Vagina (tissue), 2 donors: Measurements from ENCODE around the gene RPS6KA2. TPM values are rescaled to one million over a fixed set of nuclear protein-coding genes. Genes with fewer than 3 reads are reported as not detected.
"Not testable (repeated sequence)": the region's sequence is repeated elsewhere in the genome, so short reads cannot be mapped to it uniquely, and the experiment has no call there.

Experiments
- DNase-seq, 2 donors: peaks; one replicate each; pipeline ENCODE4 v3.0.0-alpha.2; 2017; ENCODE audit errors: extremely low spot score in 2 of 2
- H3K27ac ChIP-seq: fragments of 200-600 bp; sonication (generic); one replicate; pipeline ENCODE4 v1.5.1; 2019
- H3K27me3 ChIP-seq: fragments of 200-600 bp; sonication (generic); one replicate; pipeline ENCODE4 v1.5.1; 2019
- H3K36me3 ChIP-seq, 2 donors: fragments of 200-600 bp; sonication (generic); one replicate each; pipeline ENCODE4 v1.5.1; 2017 to 2019
- H3K4me1 ChIP-seq: fragments of 200-600 bp; sonication (generic); one replicate; pipeline ENCODE4 v1.5.1; 2019
- H3K4me3 ChIP-seq, 2 donors: fragments of 200-600 bp; sonication (generic); 1 replicate in 1 of 2; 2 replicates in 1 of 2; pipeline ENCODE4 v1.5.1; 2016 to 2019
- H3K9me3 ChIP-seq: fragments of 200-600 bp; sonication (generic); one replicate; pipeline ENCODE4 v1.5.1; 2019
- CTCF ChIP-seq, 3 experiments: fragments of 450-650 bp in 2 of 3; fragments of 200-600 bp in 1 of 3; sonication (generic) in 1 of 3; IDR thresholded peaks; one replicate each; pipeline ENCODE4 v1.5.1; 2017 to 2019; ENCODE audit warnings: antibody characterized with exemption in 3 of 3, mild to moderate bottlenecking in 2 of 3, moderate library complexity in 2 of 3
- POLR2A ChIP-seq, 2 donors: fragments of 450-650 bp; IDR thresholded peaks; one replicate each; pipeline ENCODE4 v1.6.1; 2017; ENCODE audit warnings: antibody characterized with exemption in 2 of 2, mild to moderate bottlenecking in 2 of 2, moderate library complexity in 2 of 2
- POLR2AphosphoS5 ChIP-seq, 2 donors: sonication (generic); formaldehyde crosslinking; IDR thresholded peaks; one replicate each; pipeline ENCODE4 v1.9.0; 2017; ENCODE audit warnings: antibody characterized with exemption in 2 of 2, mild to moderate bottlenecking in 2 of 2, low read depth in 1 of 2; ENCODE audit not compliant: insufficient read depth in 1 of 2
- intact Hi-C: fragments of 100-400 bp; cut with DNase I; formaldehyde crosslinking; loops from one replicate; pipeline ENCODE4 v1.15.1; 2023
- total RNA-seq: library from RNA; depleted of rRNA; stranded (reverse); fragments of >200 nt; gene quantifications from one replicate; pipeline ENCODE4 v1.2.3, GENCODE V29; 2016

Gene RPS6KA2
- total RNA-seq, 1 donor from 2014 or later: 65.1 TPM

GRCh38 chr6:166400649-166401250 lies 226.3 kb downstream of the RPS6KA2 start:
- DNase-seq, H3K9me3 ChIP-seq: not testable (repeated sequence)
- intact Hi-C loops: loop anchor here (5.0 kb wide), 1 partner anchor 123 kb away; no protein-coding TSS in a partner anchor

GRCh38 chr6:166400181-166400580 lies 226.9 kb downstream of the RPS6KA2 start:
- Histone ChIP-seq H3K4me1 (no peaks in the 10 kb centered on the region), H3K27ac (no peak overlapping the region), H3K9me3 (no peaks in the 10 kb centered on the region), H3K4me3 (no peak overlapping the region), H3K36me3 (no peaks in the 10 kb centered on the region), H3K27me3 (no peaks in the 10 kb centered on the region)
- TF ChIP-seq POLR2AphosphoS5 (IDR thresholded peaks at IDR 0.05; ENCODE audit: insufficient read depth in 1 of 2, low read depth in 1 of 2): no peak
- no peak for TF ChIP-seq CTCF (IDR thresholded peaks at IDR 0.05)
- intact Hi-C loops: loop anchor here (5.0 kb wide), 1 partner anchor 123 kb away; no protein-coding TSS in a partner anchor
- no peak for DNase-seq

More at GRCh38 chr6:166400649-166401250, 226.3 kb downstream of the RPS6KA2 start:
- H3K27ac ChIP-seq, H3K36me3 ChIP-seq, H3K4me1 ChIP-seq, H3K4me3 ChIP-seq, H3K27me3 ChIP-seq: not testable (repeated sequence)
- TF ChIP-seq CTCF (IDR thresholded peaks at IDR 0.05): peak; percentile 59 to 65 (median 63)

- intact Hi-C loops: loop anchor here (10.0 kb wide), 1 partner anchor 84 kb away; no protein-coding TSS in a partner anchor
- Histone ChIP-seq H3K27me3 (no peaks in the 10 kb centered on the region), H3K4me1 (no peaks in the 10 kb centered on the region), H3K9me3 (no peaks in the 10 kb centered on the region), H3K27ac (no peak overlapping the region), H3K36me3 (no peaks in the 10 kb centered on the region), H3K4me3 (no peak overlapping the region)
- no peak for DNase-seq
- no peak for TF ChIP-seq POLR2AphosphoS5 (IDR thresholded peaks at IDR 0.05; ENCODE audit: insufficient read depth in 1 of 2, low read depth in 1 of 2)
- TF ChIP-seq POLR2A (IDR thresholded peaks at IDR 0.05): no peak
- no peak for TF ChIP-seq CTCF (IDR thresholded peaks at IDR 0.05)
These were observed 228.7 kb downstream of the RPS6KA2 start for GRCh38 chr6:166398348-166398747.

- Histone ChIP-seq H3K4me3 (no peak overlapping the region), H3K9me3 (no peaks in the 10 kb centered on the region), H3K27me3 (no peaks in the 10 kb centered on the region), H3K4me1 (no peaks in the 10 kb centered on the region), H3K27ac (no peak overlapping the region), H3K36me3 (no peaks in the 10 kb centered on the region)
- intact Hi-C loops: loop anchor here (10.0 kb wide), 1 partner anchor 83 kb away; no protein-coding TSS in a partner anchor
- DNase-seq: no peak
- no peak for TF ChIP-seq POLR2A (IDR thresholded peaks at IDR 0.05)
- no peak for TF ChIP-seq POLR2AphosphoS5 (IDR thresholded peaks at IDR 0.05; ENCODE audit: insufficient read depth in 1 of 2, low read depth in 1 of 2)
- TF ChIP-seq CTCF (IDR thresholded peaks at IDR 0.05): no peak
These were observed 229.2 kb downstream of the RPS6KA2 start for GRCh38 chr6:166397849-166398248.

GRCh38 chr6:166395778-166396177 lies 231.3 kb downstream of the RPS6KA2 start:
- intact Hi-C loops: loop anchor here (10.0 kb wide), 1 partner anchor 81 kb away; no protein-coding TSS in a partner anchor
- no peak for TF ChIP-seq POLR2AphosphoS5 (IDR thresholded peaks at IDR 0.05; ENCODE audit: insufficient read depth in 1 of 2, low read depth in 1 of 2)
- TF ChIP-seq POLR2A (IDR thresholded peaks at IDR 0.05): no peak
- no peak for TF ChIP-seq CTCF (IDR thresholded peaks at IDR 0.05)
- H3K27me3 ChIP-seq: no peaks in the 10 kb centered on the region

More at GRCh38 chr6:166395778-166396177, 231.3 kb downstream of the RPS6KA2 start:
- Histone ChIP-seq H3K4me1 (no peaks in the 10 kb centered on the region), H3K4me3 (no peak overlapping the region), H3K27ac (no peak overlapping the region), H3K36me3 (no peaks in the 10 kb centered on the region), H3K9me3 (no peaks in the 10 kb centered on the region)
- no peak for DNase-seq
